K562 (cell line): ENCODE results near the gene CYTH1.

Source experiments
- CHD4 ChIP-seq: fragments of 200-600 bp; sonication (generic); IDR thresholded peaks from 3 replicates; pipeline ENCODE4 v1.6.1; 2012; ENCODE audit warnings: low read depth, mild to moderate bottlenecking, mixed read lengths, low read length, inconsistent platforms; ENCODE audit not compliant: insufficient read depth, insufficient replicate concordance, poor library complexity, severe bottlenecking
- CTCF ChIP-seq, 3 experiments: IDR thresholded peaks in 2 of 3; conservative IDR thresholded peaks in 1 of 3; 2 replicates each; pipeline ENCODE4 v1.5.1; 2011 to 2012; ENCODE audit warnings: low read length in 3 of 3, mild to moderate bottlenecking in 3 of 3, control low read depth in 2 of 3, improper control_type of control experiment in 1 of 3, inconsistent platforms in 1 of 3, low read depth in 1 of 3, mixed read lengths in 1 of 3, moderate library complexity in 1 of 3; ENCODE audit not compliant: insufficient read depth in 2 of 3
- KDM5B ChIP-seq: fragments of 200-600 bp; sonication (generic); IDR thresholded peaks from 2 replicates; pipeline ENCODE4 v1.6.1; 2012; ENCODE audit warnings: low read depth, mild to moderate bottlenecking, moderate library complexity, low read length, control low read depth, inconsistent platforms; ENCODE audit not compliant: insufficient replicate concordance
- NFIC ChIP-seq: fragments of 450-650 bp; IDR thresholded peaks from 2 replicates; pipeline ENCODE4 v1.6.1; 2017; ENCODE audit warnings: mild to moderate bottlenecking, inconsistent platforms
- POLR2AphosphoS5 ChIP-seq: IDR thresholded peaks from 2 replicates; pipeline ENCODE4 v1.6.1; 2011; ENCODE audit warnings: mild to moderate bottlenecking, low read depth, low read length, moderate library complexity; ENCODE audit not compliant: control insufficient read depth, insufficient read depth
- RAD21 ChIP-seq, 2 experiments: fragments of 250-450 bp in 1 of 2; fragments of 450-650 bp in 1 of 2; sonication (Bioruptor Pico) in 1 of 2; formaldehyde crosslinking in 1 of 2; IDR thresholded peaks in 1 of 2; conservative IDR thresholded peaks in 1 of 2; 2 replicates each; pipeline versions ENCODE4 v1.4.0 to v1.8.0; 2020 to 2022; ENCODE audit warnings: mild to moderate bottlenecking in 2 of 2, moderate library complexity in 1 of 2
- REST ChIP-seq, 2 experiments: fragments of 450-650 bp; formaldehyde crosslinking in 1 of 2; IDR thresholded peaks; 2 replicates each; pipeline versions ENCODE4 v1.4.0 to v1.6.1; 2014 to 2020; ENCODE audit warnings: mild to moderate bottlenecking in 2 of 2, borderline replicate concordance in 1 of 2, low read depth in 1 of 2
- SMC3 ChIP-seq: conservative IDR thresholded peaks from 2 replicates; pipeline ENCODE4 v1.6.1; 2011; ENCODE audit warnings: low read depth, low read length, improper control_type of control experiment; ENCODE audit not compliant: insufficient read depth
- SREBF1 ChIP-seq: fragments of 150-350 bp; IDR thresholded peaks from 2 replicates; pipeline ENCODE4 v1.6.1; 2014; ENCODE audit warnings: antibody characterized with exemption, low read depth, low read length, borderline replicate concordance
- TARDBP ChIP-seq: fragments of 450-650 bp; IDR thresholded peaks from 2 replicates; pipeline ENCODE4 v1.6.1; 2016
- ZNF146 ChIP-seq: IDR thresholded peaks from one replicate; pipeline ENCODE4 v1.6.1; 2018; ENCODE audit warnings: missing compliant biosample characterization; ENCODE audit not compliant: unreplicated experiment
- ZNF740 ChIP-seq, 3 experiments: fragments of 200-800 bp in 1 of 3; sonication (Bioruptor generic) in 1 of 3; sonication (generic) in 1 of 3; formaldehyde crosslinking in 1 of 3; IDR thresholded peaks; 2 replicates each; pipeline versions ENCODE4 v1.6.1 to v1.8.0; 2016 to 2022; ENCODE audit warnings: mild to moderate bottlenecking in 2 of 3, missing compliant biosample characterization in 2 of 3, missing genetic modification characterization in 2 of 3, missing genetic modification reagents in 1 of 3

- TF ChIP-seq POLR2AphosphoS5 = no peak
- TF ChIP-seq REST (IDR thresholded peaks at IDR 0.05; ENCODE audit: borderline replicate concordance) = no peak
- no peak for TF ChIP-seq REST (CRISPR knock-in tag; IDR thresholded peaks at IDR 0.05; ENCODE audit: low read depth)
- no peak for TF ChIP-seq KDM5B
- no peak for TF ChIP-seq CHD4
- TF ChIP-seq ZNF740 (CRISPR knock-in tag; IDR thresholded peaks at IDR 0.05) = no peak
- no peak for TF ChIP-seq ZNF740 (tag; IDR thresholded peaks at IDR 0.05)
- no peak for TF ChIP-seq NFIC
- TF ChIP-seq CTCF (IDR thresholded peaks at IDR 0.05 in 2 of 3, conservative IDR thresholded peaks at IDR 0.05 in 1 of 3; ENCODE audit: insufficient read depth in 2 of 3, low read depth in 1 of 3, low read length in 3 of 3) = no peak
- no peak for TF ChIP-seq RAD21 (CRISPR knock-in tag; conservative IDR thresholded peaks at IDR 0.05 in 1 of 2, IDR thresholded peaks at IDR 0.05 in 1 of 2)
- TF ChIP-seq SMC3 = no peak
- no peak for TF ChIP-seq SREBF1
- no peak for TF ChIP-seq TARDBP
- no peak for TF ChIP-seq ZNF146 (CRISPR knock-in tag)
These were observed 2.3 kb upstream of the CYTH1 start for GRCh38 chr17:78784352-78784751.
